ENCODE measurements around the gene PRKD2.

GRCh38 chr19:46634656-46635218 is 82.2 kb downstream of the PRKD2 start:
- TF ChIP-seq POLR2AphosphoS5 (IDR thresholded peaks at IDR 0.05; ENCODE audit: low read depth, low read length) = no peak
- TF ChIP-seq, protein P1, sequence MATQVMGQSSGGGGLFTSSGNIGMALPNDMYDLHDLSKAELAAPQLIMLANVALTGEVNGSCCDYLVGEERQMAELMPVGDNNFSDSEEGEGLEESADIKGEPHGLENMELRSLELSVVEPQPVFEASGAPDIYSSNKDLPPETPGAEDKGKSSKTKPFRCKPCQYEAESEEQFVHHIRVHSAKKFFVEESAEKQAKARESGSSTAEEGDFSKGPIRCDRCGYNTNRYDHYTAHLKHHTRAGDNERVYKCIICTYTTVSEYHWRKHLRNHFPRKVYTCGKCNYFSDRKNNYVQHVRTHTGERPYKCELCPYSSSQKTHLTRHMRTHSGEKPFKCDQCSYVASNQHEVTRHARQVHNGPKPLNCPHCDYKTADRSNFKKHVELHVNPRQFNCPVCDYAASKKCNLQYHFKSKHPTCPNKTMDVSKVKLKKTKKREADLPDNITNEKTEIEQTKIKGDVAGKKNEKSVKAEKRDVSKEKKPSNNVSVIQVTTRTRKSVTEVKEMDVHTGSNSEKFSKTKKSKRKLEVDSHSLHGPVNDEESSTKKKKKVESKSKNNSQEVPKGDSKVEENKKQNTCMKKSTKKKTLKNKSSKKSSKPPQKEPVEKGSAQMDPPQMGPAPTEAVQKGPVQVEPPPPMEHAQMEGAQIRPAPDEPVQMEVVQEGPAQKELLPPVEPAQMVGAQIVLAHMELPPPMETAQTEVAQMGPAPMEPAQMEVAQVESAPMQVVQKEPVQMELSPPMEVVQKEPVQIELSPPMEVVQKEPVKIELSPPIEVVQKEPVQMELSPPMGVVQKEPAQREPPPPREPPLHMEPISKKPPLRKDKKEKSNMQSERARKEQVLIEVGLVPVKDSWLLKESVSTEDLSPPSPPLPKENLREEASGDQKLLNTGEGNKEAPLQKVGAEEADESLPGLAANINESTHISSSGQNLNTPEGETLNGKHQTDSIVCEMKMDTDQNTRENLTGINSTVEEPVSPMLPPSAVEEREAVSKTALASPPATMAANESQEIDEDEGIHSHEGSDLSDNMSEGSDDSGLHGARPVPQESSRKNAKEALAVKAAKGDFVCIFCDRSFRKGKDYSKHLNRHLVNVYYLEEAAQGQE (IDR thresholded peaks at IDR 0.05; ENCODE audit: insufficient read depth in 1 of 2, low read depth in 2 of 2, low read length in 2 of 2) = no peak

Data from PFSK-1 (cell line).